Vagina (tissue), 2 donors: ENCODE results near the gene PIGN. TPM values are rescaled to one million over a fixed set of nuclear protein-coding genes. Genes with fewer than 3 reads are reported as not detected.

Experiments used
- DNase-seq, 2 donors: peaks; one replicate each; pipeline ENCODE4 v3.0.0-alpha.2; 2017; ENCODE audit errors: extremely low spot score in 2 of 2
- H3K27ac ChIP-seq: fragments of 200-600 bp; sonication (generic); one replicate; pipeline ENCODE4 v1.5.1; 2019
- H3K27me3 ChIP-seq: fragments of 200-600 bp; sonication (generic); one replicate; pipeline ENCODE4 v1.5.1; 2019
- H3K36me3 ChIP-seq, 2 donors: fragments of 200-600 bp; sonication (generic); one replicate each; pipeline ENCODE4 v1.5.1; 2017 to 2019
- H3K4me1 ChIP-seq: fragments of 200-600 bp; sonication (generic); one replicate; pipeline ENCODE4 v1.5.1; 2019
- H3K4me3 ChIP-seq, 2 donors: fragments of 200-600 bp; sonication (generic); 1 replicate in 1 of 2; 2 replicates in 1 of 2; pipeline ENCODE4 v1.5.1; 2016 to 2019
- H3K9me3 ChIP-seq: fragments of 200-600 bp; sonication (generic); one replicate; pipeline ENCODE4 v1.5.1; 2019
- CTCF ChIP-seq, 3 experiments: fragments of 450-650 bp in 2 of 3; fragments of 200-600 bp in 1 of 3; sonication (generic) in 1 of 3; IDR thresholded peaks; one replicate each; pipeline ENCODE4 v1.5.1; 2017 to 2019; ENCODE audit warnings: antibody characterized with exemption in 3 of 3, mild to moderate bottlenecking in 2 of 3, moderate library complexity in 2 of 3
- POLR2A ChIP-seq, 2 donors: fragments of 450-650 bp; IDR thresholded peaks; one replicate each; pipeline ENCODE4 v1.6.1; 2017; ENCODE audit warnings: antibody characterized with exemption in 2 of 2, mild to moderate bottlenecking in 2 of 2, moderate library complexity in 2 of 2
- POLR2AphosphoS5 ChIP-seq, 2 donors: sonication (generic); formaldehyde crosslinking; IDR thresholded peaks; one replicate each; pipeline ENCODE4 v1.9.0; 2017; ENCODE audit warnings: antibody characterized with exemption in 2 of 2, mild to moderate bottlenecking in 2 of 2, low read depth in 1 of 2; ENCODE audit not compliant: insufficient read depth in 1 of 2
- intact Hi-C: fragments of 100-400 bp; cut with DNase I; formaldehyde crosslinking; loops from one replicate; pipeline ENCODE4 v1.15.1; 2023
- total RNA-seq: library from RNA; depleted of rRNA; stranded (reverse); fragments of >200 nt; gene quantifications from one replicate; pipeline ENCODE4 v1.2.3, GENCODE V29; 2016

Gene PIGN
- total RNA-seq, 1 donor from 2014 or later, result 34.4 TPM

DNA sequence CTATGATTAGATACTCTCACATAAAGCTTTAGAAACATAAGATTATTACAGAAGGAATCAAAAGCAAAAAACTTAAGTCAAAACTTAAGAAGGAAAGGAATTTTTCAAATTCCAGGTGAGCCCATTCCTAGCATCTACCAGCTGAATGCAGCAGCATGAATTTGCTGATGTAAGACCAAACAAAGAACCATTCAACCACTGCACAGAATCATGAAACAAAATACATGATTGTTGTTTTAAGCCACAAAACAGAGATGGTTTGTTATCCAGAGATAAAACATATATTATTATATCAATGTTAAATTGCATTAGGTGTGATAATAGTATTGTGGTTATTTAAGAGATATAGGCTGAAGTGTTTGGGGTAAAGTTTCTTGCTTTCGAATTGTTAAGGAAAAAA is 29.0 kb downstream of the PIGN start:
- Histone ChIP-seq H3K4me1 (no peaks in the 10 kb centered on the region), H3K9me3 (no peaks in the 10 kb centered on the region), H3K27me3 (no peaks in the 10 kb centered on the region), H3K36me3 (peaks cover 0 to 10% of the 10 kb centered on the region in 2 donors), H3K27ac (no peak overlapping the region), H3K4me3 (no peak overlapping the region)
- DNase-seq, result no peak
- intact Hi-C loops, result no loop called here
- TF ChIP-seq CTCF (IDR thresholded peaks at IDR 0.05) (no peak), POLR2A (IDR thresholded peaks at IDR 0.05) (no peak), POLR2AphosphoS5 (IDR thresholded peaks at IDR 0.05; ENCODE audit: insufficient read depth in 1 of 2, low read depth in 1 of 2) (no peak)

DNA sequence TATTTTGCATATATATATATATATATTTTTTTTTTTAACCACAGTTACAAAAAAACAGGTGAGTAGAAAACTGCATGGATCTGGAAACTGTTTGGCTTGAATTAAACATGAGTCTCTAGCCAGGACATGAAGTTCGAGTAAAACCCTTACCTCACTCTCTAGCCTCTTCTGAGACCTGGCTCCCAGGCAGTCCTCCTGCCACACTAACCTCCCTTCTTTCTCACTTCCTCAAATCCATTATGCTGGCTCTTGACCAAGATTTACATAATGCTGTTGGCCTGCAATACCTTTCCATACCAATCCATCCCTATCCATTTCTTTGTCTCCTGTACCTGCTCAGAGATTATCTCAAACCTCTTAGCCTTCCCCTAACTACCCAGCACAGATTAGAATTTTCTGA is 34.0 kb downstream of the PIGN start:
- Histone ChIP-seq H3K36me3 (peaks cover 0 to 9% of the 10 kb centered on the region in 2 donors), H3K4me3 (no peak overlapping the region), H3K4me1 (no peaks in the 10 kb centered on the region), H3K27me3 (no peaks in the 10 kb centered on the region), H3K27ac (no peak overlapping the region), H3K9me3 (no peaks in the 10 kb centered on the region)
- intact Hi-C loops, result no loop called here
- DNase-seq, result no peak
- TF ChIP-seq POLR2AphosphoS5 (IDR thresholded peaks at IDR 0.05; ENCODE audit: insufficient read depth in 1 of 2, low read depth in 1 of 2), result no peak
- no peak for TF ChIP-seq CTCF (IDR thresholded peaks at IDR 0.05)
- TF ChIP-seq POLR2A (IDR thresholded peaks at IDR 0.05), result no peak

- intact Hi-C loops, result no loop called here
- H3K4me3 ChIP-seq, result no peak overlapping the region
Measured at GRCh38 chr18:62151068-62151771, 35.6 kb downstream of the PIGN start.

DNA sequence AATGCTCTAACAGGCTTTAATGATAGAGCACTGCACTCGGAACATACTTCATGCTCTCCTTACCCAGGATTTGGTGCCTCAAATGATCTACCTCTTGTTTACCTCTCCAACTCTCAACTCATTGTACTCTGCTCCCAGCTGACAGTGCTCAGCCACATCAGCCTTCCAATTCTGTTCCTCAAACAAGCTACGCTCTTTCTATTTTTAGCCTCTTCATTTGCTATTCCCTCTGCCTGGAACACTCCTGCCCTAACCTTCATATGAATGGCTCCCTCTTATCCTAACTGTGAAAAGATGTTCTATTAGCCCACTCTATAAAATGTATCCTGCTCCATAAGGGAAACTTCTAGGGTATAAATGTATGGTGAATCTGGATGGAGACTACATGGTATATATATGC is 42.5 kb downstream of the PIGN start:
- DNase-seq, result no peak
- H3K4me3 ChIP-seq, result no peak overlapping the region
- H3K27ac ChIP-seq, result no peak overlapping the region
- intact Hi-C loops, result no loop called here
- TF ChIP-seq POLR2A (IDR thresholded peaks at IDR 0.05) (no peak), POLR2AphosphoS5 (IDR thresholded peaks at IDR 0.05; ENCODE audit: insufficient read depth in 1 of 2, low read depth in 1 of 2) (no peak), CTCF (IDR thresholded peaks at IDR 0.05) (no peak)
- H3K4me1 ChIP-seq, result no peaks in the 10 kb centered on the region
- no peaks in the 10 kb centered on the region for H3K27me3 ChIP-seq
- no peaks in the 10 kb centered on the region for H3K9me3 ChIP-seq
- H3K36me3 ChIP-seq, result peaks cover 0 to 22% of the 10 kb centered on the region in 2 donors

More at GRCh38 chr18:62151068-62151771, 35.6 kb downstream of the PIGN start:
- no peak overlapping the region for H3K27ac ChIP-seq
- TF ChIP-seq CTCF (IDR thresholded peaks at IDR 0.05), result no peak
- TF ChIP-seq POLR2AphosphoS5 (IDR thresholded peaks at IDR 0.05; ENCODE audit: insufficient read depth in 1 of 2, low read depth in 1 of 2), result no peak
- no peak for TF ChIP-seq POLR2A (IDR thresholded peaks at IDR 0.05)
- no peak for DNase-seq
- H3K9me3 ChIP-seq, result no peaks in the 10 kb centered on the region
- no peaks in the 10 kb centered on the region for H3K4me1 ChIP-seq
- H3K36me3 ChIP-seq, result peaks cover 0 to 12% of the 10 kb centered on the region in 2 donors
- H3K27me3 ChIP-seq, result no peaks in the 10 kb centered on the region

GRCh38 chr18:62140259-62140658 is 46.6 kb downstream of the PIGN start:
- intact Hi-C loops, result no loop called here
- Histone ChIP-seq H3K4me1 (no peaks in the 10 kb centered on the region), H3K4me3 (no peak overlapping the region), H3K9me3 (no peaks in the 10 kb centered on the region), H3K27ac (no peak overlapping the region), H3K27me3 (no peaks in the 10 kb centered on the region), H3K36me3 (peaks cover 0 to 21% of the 10 kb centered on the region in 2 donors)
- DNase-seq, result no peak
- TF ChIP-seq POLR2AphosphoS5 (IDR thresholded peaks at IDR 0.05; ENCODE audit: insufficient read depth in 1 of 2, low read depth in 1 of 2) (no peak), POLR2A (IDR thresholded peaks at IDR 0.05) (no peak), CTCF (IDR thresholded peaks at IDR 0.05) (no peak)
